Gastroesophageal sphincter (tissue), 4 donors: Measurements from ENCODE around the gene UNC13C. TPM values are rescaled to one million over a fixed set of nuclear protein-coding genes. Genes with fewer than 3 reads are reported as not detected.

Experiments used
- ATAC-seq: fragments of 150-250 bp; one replicate; pipeline ENCODE4 v1.9.1; 2016; ENCODE audit warnings: mild to moderate bottlenecking, moderate library complexity
- H3K27ac ChIP-seq, 4 donors: fragments of 200-600 bp; sonication (generic) in 3 of 4; 1 replicate in 3 of 4; 2 replicates in 1 of 4; pipeline ENCODE4 v1.5.1; 2016 to 2019
- H3K27me3 ChIP-seq: fragments of 200-600 bp; sonication (generic); one replicate; pipeline ENCODE4 v1.5.1; 2019
- H3K36me3 ChIP-seq, 2 donors: fragments of 200-600 bp; sonication (generic); one replicate each; pipeline ENCODE4 v1.5.1; 2019; ENCODE audit warnings: control low read depth in 1 of 2
- H3K4me1 ChIP-seq, 3 donors: fragments of 200-600 bp; sonication (generic); 1 replicate in 2 of 3; 2 replicates in 1 of 3; pipeline ENCODE4 v1.5.1; 2016 to 2019; ENCODE audit warnings: control low read depth in 2 of 3
- H3K4me3 ChIP-seq, 2 donors: fragments of 200-600 bp; sonication (generic); one replicate each; pipeline ENCODE4 v1.5.1; 2019; ENCODE audit warnings: mild to moderate bottlenecking in 1 of 2, moderate library complexity in 1 of 2
- H3K9me3 ChIP-seq, 3 donors: fragments of 200-600 bp; sonication (generic); one replicate each; pipeline ENCODE4 v1.5.1; 2017 to 2019; ENCODE audit warnings: control low read depth in 2 of 3
- EP300 ChIP-seq: sonication (generic); formaldehyde crosslinking; IDR thresholded peaks from one replicate; pipeline ENCODE4 v1.6.1; 2017; ENCODE audit warnings: antibody characterized with exemption, mild to moderate bottlenecking
- POLR2A ChIP-seq, 2 donors: fragments of 450-650 bp; IDR thresholded peaks; one replicate each; pipeline ENCODE4 v1.6.1; 2017; ENCODE audit warnings: antibody characterized with exemption in 2 of 2, mild to moderate bottlenecking in 2 of 2, moderate library complexity in 1 of 2
- POLR2AphosphoS5 ChIP-seq: sonication (generic); formaldehyde crosslinking; IDR thresholded peaks from one replicate; pipeline ENCODE4 v1.6.1; 2017; ENCODE audit warnings: antibody characterized with exemption
- WGBS, 2 donors: methylation state at CpG; one replicate each; pipeline ENCODE4 v1.1.5; 2018; ENCODE audit warnings: low coverage in 1 of 2; 5-methylcytosine and 5-hydroxymethylcytosine counted together
- total RNA-seq, 4 donors: library from RNA; depleted of rRNA; stranded (reverse); fragments of >200 nt; gene quantifications; one replicate each; pipeline ENCODE4 v1.1.0, GENCODE V29; 2016
- TF ChIP-seq, protein P1 (sequence below), 4 experiments: fragments of 200-600 bp in 2 of 4; fragments of 450-650 bp in 2 of 4; sonication (generic) in 1 of 4; IDR thresholded peaks; one replicate each; pipeline ENCODE4 v1.5.1; 2017 to 2019; ENCODE audit warnings: antibody characterized with exemption in 4 of 4, mild to moderate bottlenecking in 2 of 4, moderate library complexity in 2 of 4

Gene UNC13C
- total RNA-seq, 4 donors from 2014 or later: 0.89 to 13.9 (median 2.1) TPM

DNA sequence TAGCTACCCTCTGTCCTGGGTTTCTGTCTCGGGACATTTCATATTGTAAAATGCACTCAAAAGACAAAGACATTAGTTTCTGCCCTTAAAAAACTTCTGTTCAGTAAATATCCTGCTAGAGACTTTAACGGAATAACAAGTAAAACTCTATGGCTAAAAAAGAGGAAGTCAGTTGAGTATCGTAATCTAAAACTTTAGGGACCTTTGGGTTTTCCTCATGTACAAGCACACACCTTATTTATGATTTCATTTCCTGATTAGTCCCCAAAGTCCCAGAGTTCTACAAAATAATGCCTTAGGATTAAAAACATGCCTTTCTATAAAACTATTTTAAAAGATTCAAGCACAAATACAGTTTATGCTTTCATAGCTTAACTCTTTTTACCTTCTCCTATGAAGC, 585.9 kb downstream of the UNC13C start:
- TF ChIP-seq POLR2AphosphoS5: no peak
- TF ChIP-seq EP300: no peak
- no peak for TF ChIP-seq POLR2A (IDR thresholded peaks at IDR 0.05)
- TF ChIP-seq, protein P1, sequence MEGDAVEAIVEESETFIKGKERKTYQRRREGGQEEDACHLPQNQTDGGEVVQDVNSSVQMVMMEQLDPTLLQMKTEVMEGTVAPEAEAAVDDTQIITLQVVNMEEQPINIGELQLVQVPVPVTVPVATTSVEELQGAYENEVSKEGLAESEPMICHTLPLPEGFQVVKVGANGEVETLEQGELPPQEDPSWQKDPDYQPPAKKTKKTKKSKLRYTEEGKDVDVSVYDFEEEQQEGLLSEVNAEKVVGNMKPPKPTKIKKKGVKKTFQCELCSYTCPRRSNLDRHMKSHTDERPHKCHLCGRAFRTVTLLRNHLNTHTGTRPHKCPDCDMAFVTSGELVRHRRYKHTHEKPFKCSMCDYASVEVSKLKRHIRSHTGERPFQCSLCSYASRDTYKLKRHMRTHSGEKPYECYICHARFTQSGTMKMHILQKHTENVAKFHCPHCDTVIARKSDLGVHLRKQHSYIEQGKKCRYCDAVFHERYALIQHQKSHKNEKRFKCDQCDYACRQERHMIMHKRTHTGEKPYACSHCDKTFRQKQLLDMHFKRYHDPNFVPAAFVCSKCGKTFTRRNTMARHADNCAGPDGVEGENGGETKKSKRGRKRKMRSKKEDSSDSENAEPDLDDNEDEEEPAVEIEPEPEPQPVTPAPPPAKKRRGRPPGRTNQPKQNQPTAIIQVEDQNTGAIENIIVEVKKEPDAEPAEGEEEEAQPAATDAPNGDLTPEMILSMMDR (IDR thresholded peaks at IDR 0.05): no peak
- H3K4me3 ChIP-seq: no peak overlapping the region
- no peaks in the 10 kb centered on the region for H3K36me3 ChIP-seq
- 69 to 88% methylated on average over 3 of the region's 3 CpGs for WGBS, 2 donors
- H3K9me3 ChIP-seq: no peaks in the 10 kb centered on the region
- H3K4me1 ChIP-seq: no peaks in the 10 kb centered on the region
- H3K27me3 ChIP-seq: no peaks in the 10 kb centered on the region
- no peak for ATAC-seq
- no peak overlapping the region for H3K27ac ChIP-seq

DNA sequence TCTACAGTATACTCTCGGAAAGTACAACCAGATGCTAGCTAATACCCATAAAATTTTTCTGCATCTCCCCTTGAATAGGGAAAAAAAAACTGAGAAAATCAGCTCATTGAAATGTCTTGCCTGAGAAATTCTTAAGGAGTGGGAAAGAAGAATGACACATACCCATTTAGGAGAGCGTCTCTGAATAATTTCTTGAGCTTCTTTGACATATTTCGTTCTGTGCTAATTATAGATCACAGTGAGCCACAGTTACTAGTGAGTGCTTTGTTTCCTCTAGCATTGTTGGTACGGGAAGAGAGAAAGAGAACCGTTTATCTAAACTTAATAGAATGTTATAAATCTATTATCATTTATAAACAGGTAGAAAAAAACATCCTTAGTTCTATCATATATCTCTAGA, 588.4 kb downstream of the UNC13C start:
- H3K9me3 ChIP-seq: no peaks in the 10 kb centered on the region
- no peaks in the 10 kb centered on the region for H3K4me1 ChIP-seq
- WGBS, 2 donors: 48 to 55% methylated on average over 5 of the region's 5 CpGs
- H3K27me3 ChIP-seq: no peaks in the 10 kb centered on the region
- no peak overlapping the region for H3K4me3 ChIP-seq
- H3K27ac ChIP-seq: no peak overlapping the region
- TF ChIP-seq POLR2A (IDR thresholded peaks at IDR 0.05) (no peak), POLR2AphosphoS5 (no peak), EP300 (no peak)
- TF ChIP-seq, protein P1 (IDR thresholded peaks at IDR 0.05): no peak
- no peak for ATAC-seq
- no peaks in the 10 kb centered on the region for H3K36me3 ChIP-seq

DNA sequence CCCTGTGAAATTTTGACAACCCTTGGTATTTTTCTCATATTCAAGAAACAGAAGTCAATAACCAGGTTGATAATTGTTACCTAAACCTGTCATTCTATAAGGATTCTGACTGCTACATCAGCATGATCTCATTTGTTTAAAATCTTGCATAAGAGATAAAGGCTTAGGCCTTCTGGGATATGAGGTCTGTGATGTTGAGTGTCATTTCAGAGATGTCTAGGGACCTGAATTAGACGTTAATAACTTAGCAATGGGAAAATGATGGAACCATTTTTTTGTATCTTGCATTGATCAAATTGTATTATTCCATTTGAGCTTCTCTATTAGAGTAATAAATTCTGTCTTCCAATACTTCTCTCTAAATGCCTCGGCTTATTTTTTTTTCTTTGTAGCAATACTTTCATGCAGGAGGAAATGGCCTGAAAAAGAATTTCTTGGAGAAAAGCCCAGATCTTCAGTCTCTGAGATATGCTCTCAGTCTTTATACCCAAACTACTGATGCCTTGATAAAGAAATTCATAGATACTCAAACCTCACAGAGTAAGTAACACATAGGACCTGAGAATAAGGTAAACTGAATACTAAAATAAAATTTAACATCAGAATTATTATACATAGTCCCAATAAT, 589.3 kb downstream of the UNC13C start:
- no peaks in the 10 kb centered on the region for H3K4me1 ChIP-seq
- H3K36me3 ChIP-seq: no peaks in the 10 kb centered on the region
- H3K9me3 ChIP-seq: no peaks in the 10 kb centered on the region
- H3K4me3 ChIP-seq: no peak overlapping the region
- no peaks in the 10 kb centered on the region for H3K27me3 ChIP-seq
- no peak overlapping the region for H3K27ac ChIP-seq
- WGBS, 2 donors: 29 to 39% methylated on average over 2 of the region's 2 CpGs
- no peak for TF ChIP-seq POLR2A (IDR thresholded peaks at IDR 0.05)
- TF ChIP-seq, protein P1 (IDR thresholded peaks at IDR 0.05): no peak
- no peak for TF ChIP-seq POLR2AphosphoS5
- TF ChIP-seq EP300: no peak
- ATAC-seq: no peak

DNA sequence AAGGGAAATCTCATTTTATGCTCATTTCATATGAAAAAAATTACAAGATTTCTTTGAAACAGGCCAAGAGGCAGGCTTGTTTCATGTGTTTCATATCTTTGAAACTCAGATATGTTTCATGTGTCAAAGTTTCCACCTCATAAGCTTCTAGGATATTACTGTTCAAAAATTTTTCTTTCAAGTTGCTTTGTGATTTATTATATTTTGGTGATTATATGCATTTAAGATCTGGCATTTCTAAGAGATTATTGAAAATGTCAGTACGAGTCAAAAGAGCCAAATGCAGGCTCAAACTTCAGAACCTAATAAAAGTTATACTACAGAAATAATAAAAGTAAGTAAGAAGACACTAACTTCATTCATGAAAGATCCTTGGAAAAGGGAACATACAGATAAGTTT, 590.1 kb downstream of the UNC13C start:
- Histone ChIP-seq H3K9me3 (no peaks in the 10 kb centered on the region), H3K36me3 (no peaks in the 10 kb centered on the region), H3K4me3 (no peak overlapping the region), H3K27ac (no peak overlapping the region), H3K27me3 (no peaks in the 10 kb centered on the region), H3K4me1 (no peaks in the 10 kb centered on the region)
- WGBS, 2 donors: 55 to 78% methylated on average over 1 of the region's 1 CpG
- no peak for ATAC-seq
- TF ChIP-seq EP300: no peak
- TF ChIP-seq POLR2A (IDR thresholded peaks at IDR 0.05): no peak
- TF ChIP-seq POLR2AphosphoS5: no peak
- TF ChIP-seq, protein P1 (IDR thresholded peaks at IDR 0.05): no peak

DNA sequence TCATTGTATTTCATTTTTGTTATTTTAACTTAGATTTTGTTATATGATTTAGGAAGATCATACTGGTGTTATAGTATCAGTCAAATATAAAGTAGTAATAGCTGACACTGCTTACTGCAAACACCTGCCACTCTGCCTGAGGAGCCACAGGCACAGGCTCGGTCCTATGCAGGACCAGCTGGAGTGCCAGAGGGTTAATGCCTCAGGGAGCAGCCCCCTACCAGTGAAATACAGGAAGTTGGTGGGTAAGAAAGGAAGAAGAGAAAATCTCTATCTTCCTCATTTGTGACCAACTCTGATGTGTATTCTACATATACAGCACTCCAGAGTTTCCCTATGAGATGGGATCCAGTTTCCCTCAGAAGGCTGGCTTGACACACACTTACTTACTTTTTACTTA, 593.3 kb downstream of the UNC13C start:
- Histone ChIP-seq H3K9me3 (no peaks in the 10 kb centered on the region), H3K27ac (no peak overlapping the region), H3K27me3 (no peaks in the 10 kb centered on the region), H3K4me3 (no peak overlapping the region), H3K4me1 (no peaks in the 10 kb centered on the region), H3K36me3 (no peaks in the 10 kb centered on the region)
- ATAC-seq: no peak
- 64 to 100% methylated on average over 1 of the region's 1 CpG for WGBS, 2 donors
- TF ChIP-seq POLR2AphosphoS5 (no peak), EP300 (no peak), POLR2A (IDR thresholded peaks at IDR 0.05) (no peak)
- TF ChIP-seq, protein P1 (IDR thresholded peaks at IDR 0.05): no peak
